HEK293T (cell line): ENCODE results near the gene TUB.

ENCODE experiments used
- CTCF ChIA-PET: fragments of 350-600 bp; formaldehyde crosslinking; extraction: SDS; loops from one replicate; lab custom pipeline; 2021; ENCODE audit warnings: antibody characterized with exemption, inconsistent platforms; lab: Yijun Ruan, JAX
- POLR2A ChIA-PET: fragments of 350-600 bp; formaldehyde crosslinking; extraction: SDS; loops from one replicate; lab custom pipeline; 2020; ENCODE audit warnings: antibody characterized with exemption, inconsistent platforms; lab: Yijun Ruan, JAX
- DNase-seq: peaks from one replicate; pipeline ENCODE4 v3.0.0; 2012; ENCODE audit warnings: mixed read lengths; ENCODE audit errors: extremely low spot score
- ARNT ChIP-seq: fragments of 450-650 bp; IDR thresholded peaks from 2 replicates; pipeline ENCODE4 v1.6.1; 2017; ENCODE audit warnings: mild to moderate bottlenecking
- BHLHE40 ChIP-seq: fragments of 450-650 bp; IDR thresholded peaks from 2 replicates; pipeline ENCODE4 v1.6.1; 2016; ENCODE audit warnings: mild to moderate bottlenecking, moderate library complexity, borderline replicate concordance
- CTBP1 ChIP-seq: fragments of 450-650 bp; IDR thresholded peaks from 2 replicates; pipeline ENCODE4 v1.6.1; 2016; ENCODE audit warnings: borderline replicate concordance
- ELF4 ChIP-seq: fragments of 450-650 bp; IDR thresholded peaks from 2 replicates; pipeline ENCODE4 v1.6.1; 2017; ENCODE audit warnings: antibody characterized with exemption
- FOXA1 ChIP-seq: fragments of 450-650 bp; IDR thresholded peaks from 2 replicates; pipeline ENCODE4 v1.6.1; 2016; ENCODE audit warnings: mild to moderate bottlenecking
- FOXK2 ChIP-seq: fragments of 450-650 bp; IDR thresholded peaks from 2 replicates; pipeline ENCODE4 v1.6.1; 2016; ENCODE audit warnings: mild to moderate bottlenecking
- FOXM1 ChIP-seq: fragments of 450-650 bp; IDR thresholded peaks from 2 replicates; pipeline ENCODE4 v1.6.1; 2017; ENCODE audit warnings: mild to moderate bottlenecking, borderline replicate concordance
- HDGF ChIP-seq: fragments of 450-650 bp; IDR thresholded peaks from 2 replicates; pipeline ENCODE4 v1.6.1; 2017; ENCODE audit warnings: antibody characterized with exemption, borderline replicate concordance
- L3MBTL2 ChIP-seq: fragments of 450-650 bp; conservative IDR thresholded peaks from 2 replicates; pipeline ENCODE4 v1.6.1; 2016; ENCODE audit warnings: mild to moderate bottlenecking
- LEF1 ChIP-seq: fragments of 450-650 bp; IDR thresholded peaks from 2 replicates; pipeline ENCODE4 v1.6.1; 2017; ENCODE audit warnings: mild to moderate bottlenecking, borderline replicate concordance
- NFRKB ChIP-seq: fragments of 450-650 bp; IDR thresholded peaks from 2 replicates; pipeline ENCODE4 v1.6.1; 2016; ENCODE audit warnings: mild to moderate bottlenecking, moderate library complexity
- SP1 ChIP-seq: fragments of 450-650 bp; IDR thresholded peaks from 2 replicates; pipeline ENCODE4 v1.6.1; 2017
- SUZ12 ChIP-seq: fragments of 450-650 bp; IDR thresholded peaks from 2 replicates; pipeline ENCODE4 v1.6.1; 2016; ENCODE audit warnings: mild to moderate bottlenecking
- TARDBP ChIP-seq: fragments of 450-650 bp; IDR thresholded peaks from 2 replicates; pipeline ENCODE4 v1.6.1; 2016
- ZNF384 ChIP-seq: fragments of 450-650 bp; IDR thresholded peaks from 2 replicates; pipeline ENCODE4 v1.6.1; 2016
- TF ChIP-seq, protein P1 (sequence below): fragments of 450-650 bp; IDR thresholded peaks from 2 replicates; pipeline ENCODE4 v1.6.1; 2016

Gene TUB

DNA sequence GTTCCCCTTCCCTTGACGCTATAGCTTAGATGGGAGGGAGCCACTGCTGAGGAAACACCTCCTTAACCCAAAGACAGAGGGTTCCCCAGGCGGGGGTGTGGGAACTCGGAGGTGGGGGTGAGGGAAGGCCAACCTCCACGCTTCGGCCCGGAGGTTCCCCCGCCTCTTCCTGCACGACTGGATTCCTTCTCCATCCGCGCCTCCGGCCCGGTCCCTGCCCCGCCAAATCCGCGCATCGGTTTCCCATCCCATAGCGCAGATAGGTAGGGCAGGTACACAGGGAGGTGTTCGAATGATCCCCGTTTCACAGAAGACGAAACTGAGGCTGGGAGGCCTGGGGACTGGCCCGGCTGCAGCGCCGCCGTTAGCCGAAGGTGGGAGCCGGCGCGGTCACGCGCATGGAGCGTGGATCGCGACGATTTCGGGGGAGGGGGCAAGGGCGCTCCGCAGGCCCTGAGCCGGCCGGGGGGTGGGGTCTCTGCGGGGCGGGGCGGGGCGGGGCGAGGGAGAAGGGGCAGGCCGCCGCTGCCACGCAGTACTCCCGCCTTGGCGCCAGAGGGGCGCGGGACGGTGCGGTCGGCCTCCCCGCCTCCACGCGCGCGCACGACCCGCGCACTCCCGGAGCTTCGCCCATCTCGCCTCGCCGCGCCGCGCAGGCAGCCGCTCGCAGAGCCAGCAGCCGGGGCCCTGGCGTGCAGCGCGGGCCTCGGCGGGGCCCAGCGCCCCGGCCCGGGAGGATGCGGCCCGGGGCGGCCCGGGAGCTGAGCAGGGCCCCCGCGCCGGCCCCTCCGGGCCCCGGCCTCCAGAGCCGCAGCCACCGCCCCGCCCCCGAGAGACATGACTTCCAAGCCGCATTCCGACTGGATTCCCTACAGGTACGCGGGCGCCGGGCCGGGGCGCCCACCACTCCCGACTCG is at the start of gene TUB:
TUB (plus strand) TSS at position 538 of the 917 bp plus-strand sequence; CDS start at position 838, 300 bp downstream.
- ChIA-PET CTCF (interaction anchor here (1.0 to 2.7 kb wide), 2 partner anchors 10 to 73 kb away, joined by 3 to 11 read pairs; no protein-coding TSS in a partner anchor), POLR2A (interaction anchor here (1.3 to 1.7 kb wide), 2 partner anchors 10 to 48 kb away, joined by 3 to 4 read pairs; no protein-coding TSS in a partner anchor)
- peak; percentile 76 for DNase-seq
- TF ChIP-seq L3MBTL2 (peak; percentile 39; the same call in 1 of the 2 replicates), FOXM1 (no peak)

DNA sequence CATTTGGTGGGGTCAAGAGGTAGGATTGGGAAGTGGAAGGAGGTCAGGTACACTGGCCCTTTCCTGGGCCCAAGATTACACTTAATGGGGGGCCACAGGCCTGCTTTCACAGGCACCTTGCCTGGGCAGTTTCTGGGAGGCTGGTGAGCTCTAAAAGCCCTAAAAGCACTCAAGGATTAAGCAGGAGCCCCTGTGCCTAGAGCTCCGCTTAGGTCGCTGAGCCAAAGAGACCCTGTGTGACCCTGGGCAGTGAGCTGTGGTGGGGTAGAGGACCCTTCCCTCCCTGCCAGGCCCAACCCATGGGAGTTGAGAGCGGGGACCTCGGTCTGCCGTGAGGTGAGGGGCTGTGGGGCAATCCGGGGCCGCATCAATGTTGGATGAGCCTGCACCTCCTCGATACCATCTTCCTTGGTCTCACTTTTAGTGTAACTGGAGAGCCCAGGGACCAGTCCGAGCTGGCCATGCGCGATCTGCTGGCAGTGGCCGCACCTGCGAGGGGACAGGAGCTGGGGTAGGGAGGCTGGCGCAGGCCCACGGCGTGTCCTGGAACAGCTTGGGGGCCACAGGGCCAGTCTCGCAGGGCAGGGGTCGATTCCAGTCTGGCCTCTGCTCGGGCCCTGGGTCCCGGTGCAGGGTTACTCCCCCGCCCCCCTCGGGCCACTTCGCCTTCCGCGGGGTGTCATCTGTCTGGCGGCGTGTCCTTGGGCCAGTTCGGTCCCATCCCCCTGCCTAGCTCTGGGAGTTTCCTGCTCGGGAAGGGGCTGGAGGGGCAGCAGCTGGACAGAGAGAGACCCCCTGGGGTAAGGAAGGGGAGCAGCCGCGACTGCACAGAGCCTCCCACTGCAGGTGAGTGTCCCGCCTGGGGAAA is 49.5 kb upstream of the TUB start:
- no peak for DNase-seq
- TF ChIP-seq TARDBP (no peak), NFRKB (no peak), FOXK2 (no peak), FOXA1 (no peak), BHLHE40 (no peak), L3MBTL2 (no peak), ZNF384 (no peak), SP1 (no peak), FOXM1 (no peak), ELF4 (no peak), HDGF (no peak), ARNT (no peak), CTBP1 (no peak), LEF1 (no peak), SUZ12 (no peak)
- ChIA-PET CTCF (interaction anchor here (1.4 to 3.4 kb wide), 2 partner anchors 59 to 68 kb away, joined by 6 to 24 read pairs; no protein-coding TSS in a partner anchor), POLR2A (no interaction called here)

GRCh38 chr11:8032122-8032521 is 48.9 kb upstream of the TUB start:
- DNase-seq = no peak
- TF ChIP-seq TARDBP (no peak), ELF4 (no peak), CTBP1 (no peak), FOXM1 (no peak), BHLHE40 (no peak), ARNT (no peak), FOXA1 (no peak), NFRKB (no peak), HDGF (no peak), SUZ12 (no peak), L3MBTL2 (no peak), SP1 (no peak), FOXK2 (no peak), ZNF384 (no peak), LEF1 (no peak)
- TF ChIP-seq, protein P1, sequence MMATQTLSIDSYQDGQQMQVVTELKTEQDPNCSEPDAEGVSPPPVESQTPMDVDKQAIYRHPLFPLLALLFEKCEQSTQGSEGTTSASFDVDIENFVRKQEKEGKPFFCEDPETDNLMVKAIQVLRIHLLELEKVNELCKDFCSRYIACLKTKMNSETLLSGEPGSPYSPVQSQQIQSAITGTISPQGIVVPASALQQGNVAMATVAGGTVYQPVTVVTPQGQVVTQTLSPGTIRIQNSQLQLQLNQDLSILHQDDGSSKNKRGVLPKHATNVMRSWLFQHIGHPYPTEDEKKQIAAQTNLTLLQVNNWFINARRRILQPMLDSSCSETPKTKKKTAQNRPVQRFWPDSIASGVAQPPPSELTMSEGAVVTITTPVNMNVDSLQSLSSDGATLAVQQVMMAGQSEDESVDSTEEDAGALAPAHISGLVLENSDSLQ = no peak
- CTCF ChIA-PET = interaction anchor here (1.4 to 3.4 kb wide), 3 partner anchors 58 to 67 kb away, joined by 6 to 31 read pairs (median 24); no protein-coding TSS in a partner anchor
- POLR2A ChIA-PET = no interaction called here

DNA sequence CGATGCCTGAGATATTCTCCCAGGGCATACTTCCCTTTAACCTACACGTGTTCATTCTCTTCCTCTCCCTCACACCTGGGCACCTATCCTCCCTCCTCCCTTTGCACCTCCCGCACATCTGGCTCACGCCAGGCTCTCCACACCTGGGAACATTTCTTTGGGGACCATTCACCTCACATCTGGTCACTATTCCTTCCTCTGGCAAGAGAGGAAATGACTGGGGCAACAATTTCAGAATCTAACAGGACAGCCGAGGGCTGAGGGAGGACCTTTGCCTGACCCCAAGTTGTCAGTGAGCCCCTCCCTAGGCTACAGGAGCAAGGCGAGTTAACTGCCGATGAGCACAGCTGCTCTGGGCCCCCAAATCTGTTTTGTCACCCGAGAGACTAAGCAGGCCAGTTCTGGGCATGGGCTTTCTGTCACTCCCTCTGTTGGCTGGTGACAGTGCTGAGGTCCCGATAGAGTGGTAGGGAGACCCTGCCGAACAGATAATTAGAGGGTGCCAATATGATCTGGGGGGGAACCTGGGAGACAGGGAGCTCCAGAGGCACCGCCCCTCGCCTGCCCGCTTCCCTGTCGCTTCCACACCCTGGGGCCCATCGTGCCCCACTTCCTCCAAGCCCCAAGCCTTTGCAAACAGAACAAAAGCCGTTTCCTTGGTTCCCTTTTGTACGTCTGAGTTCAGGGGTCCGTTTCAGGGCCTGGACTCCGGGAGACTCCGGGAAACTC is 48.3 kb upstream of the TUB start:
- no peak for TF ChIP-seq FOXM1
- TF ChIP-seq ELF4 = no peak
- TF ChIP-seq TARDBP = no peak
- no peak for TF ChIP-seq SP1
- TF ChIP-seq HDGF = no peak
- TF ChIP-seq CTBP1 = no peak
- no peak for TF ChIP-seq BHLHE40
- no peak for TF ChIP-seq SUZ12
- no peak for TF ChIP-seq L3MBTL2
- TF ChIP-seq NFRKB = no peak
- TF ChIP-seq ARNT = no peak
- no peak for TF ChIP-seq ZNF384
- CTCF ChIA-PET = interaction anchor here (0.6 to 3.4 kb wide), 19 partner anchors 9 to 348 kb away, joined by 3 to 31 read pairs (median 4); no protein-coding TSS in a partner anchor
- POLR2A ChIA-PET = interaction anchor here (1.0 to 1.7 kb wide), 3 partner anchors 46 to 58 kb away, joined by 4 read pairs; partner anchors contain the start of genes EIF3F and TUB
- no peak for DNase-seq

DNA sequence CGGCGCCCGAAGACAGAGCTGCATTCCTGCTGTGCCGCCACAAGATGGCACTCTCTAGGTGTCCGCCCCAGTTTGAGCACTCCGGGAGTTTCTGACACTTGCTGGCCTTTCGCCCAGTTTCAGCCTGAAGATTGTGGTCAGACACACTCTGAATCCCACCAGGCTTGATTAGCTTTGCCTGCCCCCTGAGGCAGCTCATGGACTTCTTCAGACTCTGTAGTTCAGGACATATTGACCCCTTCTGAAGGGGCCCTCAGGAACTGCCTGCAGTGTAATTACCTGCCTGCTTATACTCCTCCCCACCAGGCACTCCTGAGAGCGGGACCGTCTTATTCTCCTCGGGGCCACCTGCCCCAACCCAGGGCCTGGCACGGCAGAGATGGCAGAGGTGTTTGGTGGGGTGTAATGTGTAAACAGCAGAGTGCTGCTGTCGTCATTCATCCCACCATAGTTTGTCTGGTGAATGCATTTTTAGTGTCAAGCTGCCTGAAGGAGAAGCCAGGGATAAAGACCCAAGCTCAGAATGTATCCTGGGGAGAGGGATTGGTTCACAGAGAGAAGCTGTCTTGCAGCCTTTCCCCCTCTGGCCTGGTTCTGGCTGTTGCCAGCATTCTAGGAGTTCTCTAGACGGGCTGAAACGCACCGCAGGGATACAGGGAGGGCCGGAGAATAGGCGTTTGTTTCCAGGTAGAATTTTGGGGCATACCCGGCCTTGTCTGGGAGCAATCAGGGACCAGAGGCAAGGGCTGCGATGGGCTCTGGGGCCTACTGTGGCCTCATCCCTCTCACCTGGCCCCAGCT is 47.5 kb upstream of the TUB start:
- DNase-seq = peak; percentile 86
- TF ChIP-seq NFRKB (no peak), CTBP1 (no peak), SUZ12 (no peak)
- CTCF ChIA-PET = interaction anchor here (0.6 to 3.4 kb wide), 22 partner anchors 10 to 842 kb away, joined by 3 to 31 read pairs (median 4); no protein-coding TSS in a partner anchor
- POLR2A ChIA-PET = interaction anchor here (1.0 to 1.7 kb wide), 4 partner anchors 47 to 66 kb away, joined by 3 to 4 read pairs (median 4); partner anchors contain the start of genes EIF3F and TUB
